Mesothelial cell of epicardium (in vitro differentiated cells): Measurements from ENCODE around the gene MEIS2. TPM values are rescaled to one million over a fixed set of nuclear protein-coding genes. Genes with fewer than 3 reads are reported as not detected.

ENCODE experiments used
- DNase-seq, 2 experiments: peaks; one replicate each; pipeline ENCODE4 v3.0.0; 2021; ENCODE audit warnings: low spot score in 2 of 2; ENCODE audit not compliant: unreplicated experiment in 2 of 2
- H3K27ac Mint-ChIP-seq: 2 replicates; pipeline ENCODE4 v1.8.0; 2021; ENCODE audit warnings: mixed read lengths
- H3K27me3 Mint-ChIP-seq: 2 replicates; pipeline ENCODE4 v1.8.0; 2021; ENCODE audit warnings: low read depth, mixed read lengths
- H3K36me3 Mint-ChIP-seq: 2 replicates; pipeline ENCODE4 v1.8.0; 2021; ENCODE audit warnings: mixed read lengths
- H3K4me1 Mint-ChIP-seq: 2 replicates; pipeline ENCODE4 v1.8.0; 2021; ENCODE audit warnings: mixed read lengths
- H3K4me3 Mint-ChIP-seq: 2 replicates; pipeline ENCODE4 v1.8.0; 2021; ENCODE audit warnings: mild to moderate bottlenecking, moderate library complexity, mixed read lengths
- H3K9me3 Mint-ChIP-seq: 2 replicates; pipeline ENCODE4 v1.8.0; 2021; ENCODE audit warnings: mixed read lengths
- CTCF ChIP-seq: fragments of 200-600 bp; sonication (generic); IDR thresholded peaks from one replicate; pipeline ENCODE4 v1.5.0; 2021; ENCODE audit warnings: antibody characterized with exemption; ENCODE audit not compliant: unreplicated experiment
- total RNA-seq: library from RNA; stranded (reverse); gene quantifications from 3 replicates; pipeline ENCODE4 v1.2.1, GENCODE V29; 2021

The MEIS2 gene
- total RNA-seq, 1 donor from 2014 or later, result 397 TPM

- peaks cover 20% of the 10 kb centered on the region for H3K4me1 Mint-ChIP-seq
- peak overlapping the region; percentile 21 for H3K27ac Mint-ChIP-seq
- no peak for TF ChIP-seq CTCF
- H3K27me3 Mint-ChIP-seq, result no peaks in the 10 kb centered on the region
- no peak for DNase-seq
- H3K4me3 Mint-ChIP-seq, result no peak overlapping the region
- peaks cover 7% of the 10 kb centered on the region for H3K9me3 Mint-ChIP-seq
- peaks cover 50% of the 10 kb centered on the region for H3K36me3 Mint-ChIP-seq
Observed at GRCh38 chr15:37008205-37008604, 92.1 kb downstream of the MEIS2 start.

- H3K27ac Mint-ChIP-seq, result peak overlapping the region; percentile 61
- no peak for TF ChIP-seq CTCF
- DNase-seq, result no peak
- H3K4me3 Mint-ChIP-seq, result no peak overlapping the region
- peaks cover 7% of the 10 kb centered on the region for H3K9me3 Mint-ChIP-seq
- peaks cover 23% of the 10 kb centered on the region for H3K4me1 Mint-ChIP-seq
- H3K36me3 Mint-ChIP-seq, result peaks cover 52% of the 10 kb centered on the region
- H3K27me3 Mint-ChIP-seq, result no peaks in the 10 kb centered on the region
Observed at GRCh38 chr15:37007301-37007700, 93.0 kb downstream of the MEIS2 start.

- no peak overlapping the region for H3K4me3 Mint-ChIP-seq
- H3K9me3 Mint-ChIP-seq, result peaks cover 7% of the 10 kb centered on the region
- peaks cover 25% of the 10 kb centered on the region for H3K4me1 Mint-ChIP-seq
Observed at GRCh38 chr15:37004981-37005735, 95.2 kb downstream of the MEIS2 start.

GRCh38 chr15:37004373-37004869 lies 95.9 kb downstream of the MEIS2 start:
- Mint-ChIP-seq H3K4me1 (peaks cover 23% of the 10 kb centered on the region), H3K27ac (peak overlapping the region; percentile 81), H3K36me3 (peaks cover 65% of the 10 kb centered on the region), H3K4me3 (no peak overlapping the region), H3K9me3 (peaks cover 7% of the 10 kb centered on the region), H3K27me3 (no peaks in the 10 kb centered on the region)
- no peak for TF ChIP-seq CTCF
- DNase-seq, result no peak

More at GRCh38 chr15:37004981-37005735, 95.2 kb downstream of the MEIS2 start:
- DNase-seq, result no peak
- peaks cover 64% of the 10 kb centered on the region for H3K36me3 Mint-ChIP-seq
- TF ChIP-seq CTCF, result no peak
- H3K27ac Mint-ChIP-seq, result no peak overlapping the region
- no peaks in the 10 kb centered on the region for H3K27me3 Mint-ChIP-seq

GRCh38 chr15:37002041-37002672 lies 98.2 kb downstream of the MEIS2 start:
- no peak for DNase-seq
- H3K36me3 Mint-ChIP-seq, result peaks cover 71% of the 10 kb centered on the region

More at GRCh38 chr15:37002041-37002672, 98.2 kb downstream of the MEIS2 start:
- TF ChIP-seq CTCF, result no peak
- H3K4me1 Mint-ChIP-seq, result peaks cover 29% of the 10 kb centered on the region
- H3K27me3 Mint-ChIP-seq, result no peaks in the 10 kb centered on the region
- peaks cover 7% of the 10 kb centered on the region for H3K9me3 Mint-ChIP-seq
- H3K27ac Mint-ChIP-seq, result peak overlapping the region; percentile 78
- no peak overlapping the region for H3K4me3 Mint-ChIP-seq
